Endodermal cell (in vitro differentiated cells): Measurements from ENCODE around the gene NFE2L3. TPM values are rescaled to one million over a fixed set of nuclear protein-coding genes. Genes with fewer than 3 reads are reported as not detected.
A peak's percentile ranks its signal among the peaks of the same experiment; 100 is the strongest.

Experiments
- DNase-seq: peaks from one replicate; pipeline ENCODE4 v3.0.0-alpha.2; 2017
- H3K27ac ChIP-seq: 2 replicates; pipeline ENCODE4 v1.5.1; 2013; ENCODE audit warnings: mild to moderate bottlenecking, low read depth, low read length, moderate library complexity
- H3K27me3 ChIP-seq: 2 replicates; pipeline ENCODE4 v1.6.1; 2013; ENCODE audit warnings: mild to moderate bottlenecking, low read length, moderate library complexity; ENCODE audit not compliant: insufficient read depth, control insufficient read depth, poor library complexity, severe bottlenecking
- H3K36me3 ChIP-seq: 2 replicates; pipeline ENCODE4 v1.7.0; 2013; ENCODE audit warnings: mild to moderate bottlenecking, low read length, moderate library complexity; ENCODE audit not compliant: control insufficient read depth, insufficient read depth
- H3K4me1 ChIP-seq: one replicate; pipeline ENCODE4 v1.7.0; 2013; ENCODE audit warnings: low read length; ENCODE audit not compliant: control insufficient read depth, insufficient read depth
- H3K4me3 ChIP-seq: 2 replicates; pipeline ENCODE4 v1.5.1; 2013; ENCODE audit warnings: mild to moderate bottlenecking, low read length, moderate library complexity
- H3K9ac ChIP-seq: 2 replicates; pipeline ENCODE4 v1.6.1; 2013; ENCODE audit warnings: mild to moderate bottlenecking, low read length, moderate library complexity; ENCODE audit not compliant: poor library complexity, severe bottlenecking; ENCODE audit errors: extremely low read depth
- H3K9me3 ChIP-seq: 2 replicates; pipeline ENCODE4 v1.6.1; 2013; ENCODE audit warnings: mild to moderate bottlenecking, low read length, moderate library complexity; ENCODE audit not compliant: control insufficient read depth
- H3K27ac Mint-ChIP-seq: 2 replicates; pipeline ENCODE4 v1.8.0; 2020; ENCODE audit warnings: mixed read lengths
- H3K27me3 Mint-ChIP-seq: 2 replicates; pipeline ENCODE4 v1.8.0; 2021; ENCODE audit warnings: mild to moderate bottlenecking, mixed read lengths; ENCODE audit not compliant: insufficient read depth
- H3K36me3 Mint-ChIP-seq: 2 replicates; pipeline ENCODE4 v1.8.0; 2020; ENCODE audit warnings: low read depth, mixed read lengths
- H3K4me1 Mint-ChIP-seq: 2 replicates; pipeline ENCODE4 v1.8.0; 2020; ENCODE audit warnings: mixed read lengths
- H3K4me3 Mint-ChIP-seq: 2 replicates; pipeline ENCODE4 v1.8.0; 2020; ENCODE audit warnings: mild to moderate bottlenecking, moderate library complexity, mixed read lengths
- H3K9me3 Mint-ChIP-seq: 2 replicates; pipeline ENCODE4 v1.8.0; 2020; ENCODE audit warnings: mild to moderate bottlenecking, mixed read lengths
- CTCF ChIP-seq: fragments of 200-600 bp; sonication (generic); conservative IDR thresholded peaks from 2 replicates; pipeline ENCODE4 v1.5.0; 2021; ENCODE audit warnings: antibody characterized with exemption, mild to moderate bottlenecking
- WGBS, 2 experiments: methylation state at CpG; one replicate each; pipeline versions ENCODE4 v1.1.5 to v1.1.7; 2013; ENCODE audit warnings: missing lambda C conversion rate in 2 of 2, mixed read lengths in 1 of 2; ENCODE audit not compliant: insufficient coverage in 1 of 2, insufficient read length in 1 of 2; 5-methylcytosine and 5-hydroxymethylcytosine counted together
- total RNA-seq, 2 donors: library from RNA; stranded (reverse); fragmentation: NEBNext Ultra II Directional in 1 of 2; extraction: Animal tissue kit (Norgen Biotek cat#: 25700) in 1 of 2; gene quantifications; 2 replicates in 1 of 2; 3 replicates in 1 of 2; pipeline ENCODE4 v1.2.1, GENCODE V29; 2021

The NFE2L3 gene
- total RNA-seq, 2 donors from 2014 or later: 20.2 to 48.4 TPM

DNA sequence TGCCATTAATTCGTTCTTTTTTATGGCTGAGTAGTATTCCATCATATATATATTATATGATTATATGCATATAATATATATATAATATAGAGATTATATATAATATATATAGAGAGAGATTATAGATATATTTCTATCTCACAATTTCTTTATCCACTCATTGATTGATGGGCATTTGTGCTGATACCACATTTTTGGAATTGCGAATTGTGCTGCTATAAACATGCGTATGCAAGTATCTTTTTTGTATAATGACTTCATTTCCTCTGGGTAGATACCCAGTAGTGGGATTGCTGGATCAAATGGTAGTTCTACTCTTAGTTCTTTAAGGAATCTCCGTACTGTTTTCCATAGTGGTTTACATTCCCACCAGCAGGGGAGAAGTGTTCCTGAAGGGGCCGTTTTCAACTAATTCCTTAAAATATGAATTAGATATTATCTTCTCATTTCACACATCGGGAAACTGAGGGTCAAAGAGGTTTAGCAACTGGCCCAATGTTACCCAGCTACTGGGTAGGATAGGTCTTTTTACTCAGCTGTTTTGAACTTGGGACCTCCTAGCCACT lies 16.5 kb downstream of the NFE2L3 start:
- H3K9me3 Mint-ChIP-seq: peaks cover 14% of the 10 kb centered on the region
- Histone ChIP-seq H3K36me3 (peaks cover 12% of the 10 kb centered on the region), H3K27ac (no peak overlapping the region), H3K4me3 (no peak overlapping the region), H3K27me3 (no peaks in the 10 kb centered on the region), H3K9ac (no peak overlapping the region), H3K9me3 (peaks cover 12% of the 10 kb centered on the region), H3K4me1 (no peaks in the 10 kb centered on the region)
- H3K27me3 Mint-ChIP-seq: no peaks in the 10 kb centered on the region
- peak; percentile 66 for TF ChIP-seq CTCF
- peaks cover 19% of the 10 kb centered on the region for H3K36me3 Mint-ChIP-seq
- H3K27ac Mint-ChIP-seq: no peak overlapping the region
- H3K4me3 Mint-ChIP-seq: no peak overlapping the region
- DNase-seq: no peak
- WGBS, 2 experiments: 80 to 85% methylated on average over 1 to 5 of the region's 6 CpGs
- peaks cover 21% of the 10 kb centered on the region for H3K4me1 Mint-ChIP-seq

GRCh38 chr7:26169271-26169670 lies 17.3 kb downstream of the NFE2L3 start:
- Histone ChIP-seq H3K36me3 (peaks cover 12% of the 10 kb centered on the region), H3K27me3 (no peaks in the 10 kb centered on the region), H3K9ac (no peak overlapping the region), H3K9me3 (peaks cover 12% of the 10 kb centered on the region), H3K4me3 (no peak overlapping the region), H3K27ac (no peak overlapping the region), H3K4me1 (no peaks in the 10 kb centered on the region)
- DNase-seq: no peak
- Mint-ChIP-seq H3K27ac (no peak overlapping the region), H3K27me3 (no peaks in the 10 kb centered on the region), H3K4me1 (peaks cover 27% of the 10 kb centered on the region), H3K4me3 (no peak overlapping the region), H3K9me3 (peaks cover 14% of the 10 kb centered on the region), H3K36me3 (peaks cover 24% of the 10 kb centered on the region)
- TF ChIP-seq CTCF: no peak
- 77 to 88% methylated on average over 2 to 3 of the region's 3 CpGs for WGBS, 2 experiments

DNA sequence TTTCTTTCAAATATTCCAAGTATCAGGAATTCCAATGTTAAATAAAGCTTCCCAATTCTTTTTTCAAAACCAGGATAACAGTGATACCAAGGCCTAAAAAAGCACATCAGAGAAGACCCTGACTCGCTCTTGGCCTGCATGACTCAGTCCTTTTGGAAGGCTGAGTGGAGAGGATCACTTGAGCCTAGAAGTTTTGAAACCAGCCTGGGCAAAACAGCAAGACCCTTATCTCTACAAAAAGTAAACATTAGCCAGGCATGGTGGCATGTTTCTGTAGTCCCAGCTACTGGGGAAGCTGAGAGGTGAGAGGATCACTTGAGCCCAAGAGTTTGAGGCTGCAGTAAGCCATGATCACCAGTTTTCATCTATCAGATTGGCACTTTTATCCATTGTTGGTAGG lies 18.7 kb downstream of the NFE2L3 start:
- Mint-ChIP-seq H3K4me1 (peaks cover 24% of the 10 kb centered on the region), H3K36me3 (peaks cover 30% of the 10 kb centered on the region), H3K4me3 (no peak overlapping the region), H3K9me3 (peaks cover 26% of the 10 kb centered on the region), H3K27ac (no peak overlapping the region), H3K27me3 (no peaks in the 10 kb centered on the region)
- DNase-seq: no peak
- 94% methylated on average over 1 of the region's 1 CpG; no CpG with 5 or more reads in 1 of the 2 experiments for WGBS, 2 experiments
- H3K9ac ChIP-seq: no peak overlapping the region
- no peak overlapping the region for H3K27ac ChIP-seq
- no peaks in the 10 kb centered on the region for H3K4me1 ChIP-seq
- peaks cover 23% of the 10 kb centered on the region for H3K9me3 ChIP-seq
- H3K27me3 ChIP-seq: no peaks in the 10 kb centered on the region
- TF ChIP-seq CTCF: no peak
- no peak overlapping the region for H3K4me3 ChIP-seq
- peaks cover 12% of the 10 kb centered on the region for H3K36me3 ChIP-seq
